ENCODE results near the gene EPB41L3.

GRCh38 chr18:5582849-5583681, 39.3 kb upstream of the EPB41L3 start:
- TF ChIP-seq ZNF560 (tag by site-specific recombination; IDR thresholded peaks at IDR 0.05; ENCODE audit: borderline replicate concordance) (no peak), ZNF24 (tag by site-specific recombination; IDR thresholded peaks at IDR 0.05) (no peak), ZNF423 (tag by site-specific recombination; IDR thresholded peaks at IDR 0.05) (no peak), CTCF (tag by site-specific recombination; IDR thresholded peaks at IDR 0.05) (no peak), YY1 (tag by site-specific recombination; IDR thresholded peaks at IDR 0.05) (no peak), ZNF280D (tag by site-specific recombination; IDR thresholded peaks at IDR 0.05) (no peak), ZNF654 (tag by site-specific recombination; IDR thresholded peaks at IDR 0.05; ENCODE audit: low read depth) (no peak), ZNF660 (tag by site-specific recombination; IDR thresholded peaks at IDR 0.05) (no peak), ZNF785 (tag by site-specific recombination; IDR thresholded peaks at IDR 0.05) (no peak)
